DND-41 (cell line): Measurements from ENCODE around the gene TMEM258.

Source experiments
- EZH2 ChIP-seq: IDR thresholded peaks from 3 replicates; pipeline ENCODE4 v1.6.1; 2012; ENCODE audit warnings: borderline replicate concordance, low read depth, mild to moderate bottlenecking, moderate library complexity, low read length, inconsistent platforms; ENCODE audit not compliant: severe bottlenecking
- TF ChIP-seq, protein P1 (sequence below): IDR thresholded peaks from 2 replicates; pipeline ENCODE4 v1.5.1; 2012; ENCODE audit warnings: borderline replicate concordance, low read length, moderate library complexity, mild to moderate bottlenecking; ENCODE audit not compliant: poor library complexity, severe bottlenecking; ENCODE audit errors: extremely low read depth

DNA sequence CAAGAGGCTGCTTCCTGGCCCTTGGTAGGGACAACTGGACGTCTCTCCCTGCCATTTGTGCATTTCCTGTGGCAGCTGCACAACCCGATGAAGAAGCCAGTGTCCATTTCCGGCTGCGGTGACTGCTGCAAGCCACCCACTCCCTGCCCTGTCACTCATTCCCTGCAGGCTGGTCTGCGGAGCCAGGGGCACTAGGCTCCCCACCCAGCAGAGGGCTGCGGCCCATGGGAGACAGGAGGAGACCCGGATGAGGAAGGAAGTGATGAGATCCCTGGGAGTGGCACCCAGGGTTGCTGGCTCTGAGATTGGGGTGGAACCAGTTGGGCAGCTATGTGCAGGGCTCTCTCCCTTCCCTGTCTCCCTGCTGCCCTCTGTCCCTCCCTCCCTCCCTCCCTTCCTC lies 50.0 kb downstream of the TMEM258 start:
- TF ChIP-seq, protein P1, sequence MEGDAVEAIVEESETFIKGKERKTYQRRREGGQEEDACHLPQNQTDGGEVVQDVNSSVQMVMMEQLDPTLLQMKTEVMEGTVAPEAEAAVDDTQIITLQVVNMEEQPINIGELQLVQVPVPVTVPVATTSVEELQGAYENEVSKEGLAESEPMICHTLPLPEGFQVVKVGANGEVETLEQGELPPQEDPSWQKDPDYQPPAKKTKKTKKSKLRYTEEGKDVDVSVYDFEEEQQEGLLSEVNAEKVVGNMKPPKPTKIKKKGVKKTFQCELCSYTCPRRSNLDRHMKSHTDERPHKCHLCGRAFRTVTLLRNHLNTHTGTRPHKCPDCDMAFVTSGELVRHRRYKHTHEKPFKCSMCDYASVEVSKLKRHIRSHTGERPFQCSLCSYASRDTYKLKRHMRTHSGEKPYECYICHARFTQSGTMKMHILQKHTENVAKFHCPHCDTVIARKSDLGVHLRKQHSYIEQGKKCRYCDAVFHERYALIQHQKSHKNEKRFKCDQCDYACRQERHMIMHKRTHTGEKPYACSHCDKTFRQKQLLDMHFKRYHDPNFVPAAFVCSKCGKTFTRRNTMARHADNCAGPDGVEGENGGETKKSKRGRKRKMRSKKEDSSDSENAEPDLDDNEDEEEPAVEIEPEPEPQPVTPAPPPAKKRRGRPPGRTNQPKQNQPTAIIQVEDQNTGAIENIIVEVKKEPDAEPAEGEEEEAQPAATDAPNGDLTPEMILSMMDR: no peak
- no peak for TF ChIP-seq EZH2
